Measurements from ENCODE around the gene CAMTA1.
A peak's percentile ranks its signal among the peaks of the same experiment; 100 is the strongest.

CAMTA1 gene

GRCh38 chr1:7399514-7400125 lies 614.4 kb downstream of the CAMTA1 start:
- TF ChIP-seq Cebpa-rat (IDR thresholded peaks at IDR 0.05) = no peak

GRCh38 chr1:7400566-7400965 lies 615.3 kb downstream of the CAMTA1 start:
- Histone ChIP-seq H3K4me2 (no peak overlapping the region), H3K4me3 (no peak overlapping the region), H3K9me3 (replicated peaks in 1 of 11) (peaks cover 17 to 34% (median 21%) of the 10 kb centered on the region in 11 experiments), H3K4me1 (peaks cover 0 to 8% (median 0%) of the 10 kb centered on the region in 10 experiments; a peak in 5 of 20 replicates), H3K27me3 (no peaks in the 10 kb centered on the region), H4K20me1 (no peaks in the 10 kb centered on the region), H3K9ac (no peak overlapping the region), H3K27ac (no peak overlapping the region), H3K36me3 (no peaks in the 10 kb centered on the region)
- TF ChIP-seq Cebpa-rat (IDR thresholded peaks at IDR 0.05) = no peak

More at GRCh38 chr1:7399514-7400125, 614.4 kb downstream of the CAMTA1 start:
- no peaks in the 10 kb centered on the region for H3K27me3 ChIP-seq
- H3K36me3 ChIP-seq = no peaks in the 10 kb centered on the region
- peaks cover 23 to 42% (median 29%) of the 10 kb centered on the region in 11 experiments for H3K9me3 ChIP-seq (replicated peaks in 1 of 11)
- no peak overlapping the region for H3K27ac ChIP-seq
- H4K20me1 ChIP-seq = no peaks in the 10 kb centered on the region
- no peak overlapping the region for H3K9ac ChIP-seq
- H3K4me3 ChIP-seq = no peak overlapping the region
- H3K4me2 ChIP-seq = no peak overlapping the region
- H3K4me1 ChIP-seq = peaks cover 0 to 8% (median 0%) of the 10 kb centered on the region in 10 experiments; a peak in 5 of 20 replicates

GRCh38 chr1:7401814-7402547 lies 616.7 kb downstream of the CAMTA1 start:
- peaks cover 5 to 20% (median 11%) of the 10 kb centered on the region in 11 experiments; a peak in 20 of 22 replicates for H3K9me3 ChIP-seq (replicated peaks in 1 of 11)
- H3K27me3 ChIP-seq = no peaks in the 10 kb centered on the region
- H3K4me1 ChIP-seq = peaks cover 0 to 8% (median 0%) of the 10 kb centered on the region in 10 experiments; a peak in 5 of 20 replicates
- no peak for TF ChIP-seq Cebpa-rat (IDR thresholded peaks at IDR 0.05)
- no peak overlapping the region for H3K27ac ChIP-seq
- no peak overlapping the region for H3K4me3 ChIP-seq
- no peak overlapping the region for H3K9ac ChIP-seq
- peak overlapping the region in 1 of 11 experiments; percentile 23; a peak in 1 of 22 replicates for H3K4me2 ChIP-seq
- H4K20me1 ChIP-seq = no peaks in the 10 kb centered on the region
- no peaks in the 10 kb centered on the region for H3K36me3 ChIP-seq

- H3K9ac ChIP-seq = no peak overlapping the region
- H3K4me1 ChIP-seq = peaks cover 0 to 8% (median 0%) of the 10 kb centered on the region in 10 experiments; a peak in 5 of 20 replicates
- no peak overlapping the region for H3K4me2 ChIP-seq
- peaks cover 5 to 20% (median 11%) of the 10 kb centered on the region in 11 experiments; a peak in 20 of 22 replicates for H3K9me3 ChIP-seq (replicated peaks in 1 of 11)
- H3K4me3 ChIP-seq = no peak overlapping the region
- no peaks in the 10 kb centered on the region for H4K20me1 ChIP-seq
- TF ChIP-seq Cebpa-rat (IDR thresholded peaks at IDR 0.05) = no peak
- H3K27ac ChIP-seq = no peak overlapping the region
- H3K27me3 ChIP-seq = no peaks in the 10 kb centered on the region
- H3K36me3 ChIP-seq = no peaks in the 10 kb centered on the region
Observed at GRCh38 chr1:7402548-7402850, 617.2 kb downstream of the CAMTA1 start.

GRCh38 chr1:7403265-7404045 lies 618.2 kb downstream of the CAMTA1 start:
- no peak for TF ChIP-seq Cebpa-rat (IDR thresholded peaks at IDR 0.05)
- Histone ChIP-seq H3K36me3 (no peaks in the 10 kb centered on the region), H4K20me1 (no peaks in the 10 kb centered on the region), H3K27ac (no peak overlapping the region), H3K4me1 (peaks cover 0 to 8% (median 0%) of the 10 kb centered on the region in 10 experiments; a peak in 5 of 20 replicates), H3K9me3 (replicated peaks in 1 of 11) (peaks cover 5 to 20% (median 11%) of the 10 kb centered on the region in 11 experiments; a peak in 20 of 22 replicates), H3K4me2 (no peak overlapping the region), H3K4me3 (no peak overlapping the region), H3K9ac (no peak overlapping the region), H3K27me3 (no peaks in the 10 kb centered on the region)

- TF ChIP-seq Cebpa-rat (IDR thresholded peaks at IDR 0.05) = no peak
- H3K36me3 ChIP-seq = no peaks in the 10 kb centered on the region
- H3K9me3 ChIP-seq (replicated peaks in 1 of 11) = peaks cover 3 to 15% (median 9%) of the 10 kb centered on the region in 11 experiments; a peak in 20 of 22 replicates
- no peak overlapping the region for H3K4me2 ChIP-seq
- H3K4me1 ChIP-seq = peaks cover 0 to 8% (median 0%) of the 10 kb centered on the region in 10 experiments; a peak in 5 of 20 replicates
- no peak overlapping the region for H3K4me3 ChIP-seq
- no peak overlapping the region for H3K9ac ChIP-seq
- H4K20me1 ChIP-seq = no peaks in the 10 kb centered on the region
- H3K27ac ChIP-seq = no peak overlapping the region
- no peaks in the 10 kb centered on the region for H3K27me3 ChIP-seq
Observed at GRCh38 chr1:7404046-7404742, 618.9 kb downstream of the CAMTA1 start.

- H3K9me3 ChIP-seq (replicated peaks in 1 of 11) = no peaks in the 10 kb centered on the region
- H3K27me3 ChIP-seq = no peaks in the 10 kb centered on the region
- TF ChIP-seq Cebpa-rat (IDR thresholded peaks at IDR 0.05) = no peak
- H3K4me2 ChIP-seq = no peak overlapping the region
- no peaks in the 10 kb centered on the region for H3K36me3 ChIP-seq
- H3K4me1 ChIP-seq = peaks cover 0 to 8% (median 0%) of the 10 kb centered on the region in 10 experiments; a peak in 5 of 20 replicates
- H3K4me3 ChIP-seq = no peak overlapping the region
- no peaks in the 10 kb centered on the region for H4K20me1 ChIP-seq
- H3K27ac ChIP-seq = no peak overlapping the region
- H3K9ac ChIP-seq = no peak overlapping the region
Observed at GRCh38 chr1:7405844-7406500, 620.7 kb downstream of the CAMTA1 start.

Data from BLaER1 treated with 17β-estradiol and CSF1 and Interleukin-3, amounts not matched to agents 10 nM and 100 nM (cell line).